Tibial nerve (tissue), 4 donors: ENCODE data around the gene DYNLL1. TPM values are rescaled to one million over a fixed set of nuclear protein-coding genes. Genes with fewer than 3 reads are reported as not detected.

ENCODE experiments used
- DNase-seq, 2 donors: peaks; one replicate each; pipeline ENCODE4 v3.0.0-alpha.2; 2019; ENCODE audit warnings: low spot score in 2 of 2
- H3K27ac ChIP-seq, 4 donors: fragments of 200-600 bp; sonication (generic) in 3 of 4; one replicate each; pipeline ENCODE4 v1.5.1; 2017 to 2019; ENCODE audit warnings: mild to moderate bottlenecking in 1 of 4
- H3K27me3 ChIP-seq, 2 donors: fragments of 200-600 bp; sonication (generic) in 1 of 2; one replicate each; pipeline versions ENCODE4 v1.5.1 to v1.6.0; 2017 to 2019
- H3K36me3 ChIP-seq, 3 donors: fragments of 200-600 bp; sonication (generic); one replicate each; pipeline ENCODE4 v1.5.1; 2018 to 2019
- H3K4me1 ChIP-seq, 4 donors: fragments of 200-600 bp; sonication (generic) in 3 of 4; one replicate each; pipeline ENCODE4 v1.5.1; 2017 to 2019
- H3K4me3 ChIP-seq, 4 donors: fragments of 200-600 bp; sonication (generic) in 3 of 4; one replicate each; pipeline ENCODE4 v1.5.1; 2017 to 2019; ENCODE audit warnings: mild to moderate bottlenecking in 1 of 4, moderate library complexity in 1 of 4
- H3K9me3 ChIP-seq, 4 donors: fragments of 200-600 bp; sonication (generic) in 3 of 4; one replicate each; pipeline ENCODE4 v1.5.1; 2017 to 2019
- EP300 ChIP-seq, 2 donors: sonication (generic); formaldehyde crosslinking; IDR thresholded peaks; one replicate each; pipeline ENCODE4 v1.6.1; 2017; ENCODE audit warnings: antibody characterized with exemption in 2 of 2, mild to moderate bottlenecking in 1 of 2
- POLR2A ChIP-seq, 2 donors: fragments of 450-650 bp; IDR thresholded peaks; one replicate each; pipeline ENCODE4 v1.6.1; 2017; ENCODE audit warnings: antibody characterized with exemption in 2 of 2, mild to moderate bottlenecking in 2 of 2, moderate library complexity in 2 of 2
- WGBS, 2 donors: methylation state at CpG; one replicate each; pipeline ENCODE4 v1.1.5; 2018; 5-methylcytosine and 5-hydroxymethylcytosine counted together
- total RNA-seq, 4 donors: library from RNA; depleted of rRNA; stranded (reverse); fragments of >200 nt; gene quantifications; one replicate each; pipeline ENCODE4 v1.1.0, GENCODE V29; 2016
- TF ChIP-seq, protein P1 (sequence below), 5 experiments: fragments of 200-600 bp in 3 of 5; fragments of 450-650 bp in 2 of 5; sonication (generic) in 3 of 5; IDR thresholded peaks; one replicate each; pipeline ENCODE4 v1.5.1; 2016 to 2019; ENCODE audit warnings: antibody characterized with exemption in 5 of 5, mild to moderate bottlenecking in 3 of 5, moderate library complexity in 2 of 5

Gene DYNLL1
- total RNA-seq, 4 donors from 2014 or later, result 175 to 306 (median 258) TPM

DNA sequence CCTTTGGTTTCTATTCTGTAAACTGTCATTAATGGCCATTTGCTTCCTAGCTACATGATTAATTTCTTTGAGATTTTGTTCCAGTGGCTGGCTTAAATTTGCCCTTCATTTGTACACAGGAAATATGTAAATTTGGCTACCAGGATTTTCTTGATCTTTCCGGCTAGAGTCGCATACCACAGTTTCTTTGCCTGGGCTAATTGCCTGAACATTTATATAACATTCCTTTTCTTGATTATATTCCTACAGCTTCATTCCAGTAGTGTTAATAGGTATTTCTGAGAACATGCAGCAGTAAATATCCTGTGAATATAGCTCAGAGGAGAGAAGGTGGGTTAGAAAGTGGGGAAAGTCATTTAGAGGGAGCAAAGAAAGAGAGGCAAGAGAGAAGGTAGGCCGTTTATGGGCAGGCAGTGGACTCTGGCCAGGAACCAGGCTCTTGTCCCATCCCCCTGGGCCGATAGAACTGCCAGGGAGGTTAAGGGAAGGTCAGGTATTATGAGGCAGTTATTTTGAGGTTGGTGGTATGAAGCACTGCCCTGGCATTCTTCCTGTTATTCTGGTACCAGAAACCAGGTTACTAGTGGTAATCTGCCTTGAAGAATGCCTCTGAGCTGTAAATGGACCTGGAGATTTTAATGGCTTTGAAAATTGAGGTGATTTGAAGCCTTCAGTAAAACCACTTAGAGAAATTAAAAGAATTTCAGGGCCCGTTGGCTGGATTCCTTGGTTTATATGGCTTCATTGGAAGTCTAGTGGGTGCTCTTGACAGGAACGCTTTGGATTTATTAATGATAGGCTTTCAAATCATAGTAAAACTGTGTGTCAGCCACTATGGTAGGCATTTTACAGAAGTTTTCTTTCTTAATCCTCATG, 42.6 kb downstream of the DYNLL1 start:
- Histone ChIP-seq H3K27ac (peak overlapping the region; percentile 44 to 97 (median 96)), H3K4me3 (peak overlapping the region in 3 of 4 donors; percentile 1 to 95 (median 16)), H3K9me3 (no peaks in the 10 kb centered on the region), H3K27me3 (no peaks in the 10 kb centered on the region), H3K4me1 (peaks cover 0 to 85% (median 54%) of the 10 kb centered on the region in 4 donors), H3K36me3 (peaks cover 0 to 8% (median 0%) of the 10 kb centered on the region in 3 donors)
- DNase-seq, result no peak
- WGBS, 2 donors, result 10 to 21% methylated on average over 6 of the region's 6 CpGs
- TF ChIP-seq, protein P1, sequence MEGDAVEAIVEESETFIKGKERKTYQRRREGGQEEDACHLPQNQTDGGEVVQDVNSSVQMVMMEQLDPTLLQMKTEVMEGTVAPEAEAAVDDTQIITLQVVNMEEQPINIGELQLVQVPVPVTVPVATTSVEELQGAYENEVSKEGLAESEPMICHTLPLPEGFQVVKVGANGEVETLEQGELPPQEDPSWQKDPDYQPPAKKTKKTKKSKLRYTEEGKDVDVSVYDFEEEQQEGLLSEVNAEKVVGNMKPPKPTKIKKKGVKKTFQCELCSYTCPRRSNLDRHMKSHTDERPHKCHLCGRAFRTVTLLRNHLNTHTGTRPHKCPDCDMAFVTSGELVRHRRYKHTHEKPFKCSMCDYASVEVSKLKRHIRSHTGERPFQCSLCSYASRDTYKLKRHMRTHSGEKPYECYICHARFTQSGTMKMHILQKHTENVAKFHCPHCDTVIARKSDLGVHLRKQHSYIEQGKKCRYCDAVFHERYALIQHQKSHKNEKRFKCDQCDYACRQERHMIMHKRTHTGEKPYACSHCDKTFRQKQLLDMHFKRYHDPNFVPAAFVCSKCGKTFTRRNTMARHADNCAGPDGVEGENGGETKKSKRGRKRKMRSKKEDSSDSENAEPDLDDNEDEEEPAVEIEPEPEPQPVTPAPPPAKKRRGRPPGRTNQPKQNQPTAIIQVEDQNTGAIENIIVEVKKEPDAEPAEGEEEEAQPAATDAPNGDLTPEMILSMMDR (IDR thresholded peaks at IDR 0.05), result no peak
- TF ChIP-seq EP300 (IDR thresholded peaks at IDR 0.05) (peak in 1 of 2 donors; percentile 47), POLR2A (IDR thresholded peaks at IDR 0.05) (no peak)

DNA sequence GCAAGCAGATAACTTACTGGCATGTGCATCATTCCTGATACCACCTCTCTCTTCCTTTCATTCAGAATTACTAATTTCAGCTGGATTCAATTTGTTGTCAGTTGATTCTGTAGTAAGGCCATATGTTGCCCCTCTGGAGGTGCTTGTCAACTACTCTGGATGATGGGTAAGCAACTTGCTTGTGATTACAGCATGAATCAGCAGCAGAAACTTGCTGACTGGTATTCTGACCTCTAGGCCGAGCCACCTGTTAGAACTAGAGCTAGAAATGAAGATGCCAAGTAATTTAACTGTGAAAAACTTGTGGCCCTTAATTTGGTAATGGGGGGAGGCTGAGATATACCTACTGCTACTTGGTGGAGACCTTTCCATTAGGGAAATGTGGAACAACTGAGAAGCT, 43.4 kb downstream of the DYNLL1 start:
- peak overlapping the region in 1 of 4 donors; percentile 97 for H3K27ac ChIP-seq
- TF ChIP-seq EP300 (IDR thresholded peaks at IDR 0.05), result no peak
- no peak for TF ChIP-seq POLR2A (IDR thresholded peaks at IDR 0.05)
- TF ChIP-seq, protein P1 (IDR thresholded peaks at IDR 0.05), result no peak
- no peak for DNase-seq
- no peak overlapping the region for H3K4me3 ChIP-seq
- H3K4me1 ChIP-seq, result peaks cover 0 to 87% (median 58%) of the 10 kb centered on the region in 4 donors
- 45 to 63% methylated on average over 1 of the region's 1 CpG for WGBS, 2 donors
- H3K9me3 ChIP-seq, result no peaks in the 10 kb centered on the region
- no peaks in the 10 kb centered on the region for H3K27me3 ChIP-seq
- H3K36me3 ChIP-seq, result peaks cover 0 to 13% (median 0%) of the 10 kb centered on the region in 3 donors

DNA sequence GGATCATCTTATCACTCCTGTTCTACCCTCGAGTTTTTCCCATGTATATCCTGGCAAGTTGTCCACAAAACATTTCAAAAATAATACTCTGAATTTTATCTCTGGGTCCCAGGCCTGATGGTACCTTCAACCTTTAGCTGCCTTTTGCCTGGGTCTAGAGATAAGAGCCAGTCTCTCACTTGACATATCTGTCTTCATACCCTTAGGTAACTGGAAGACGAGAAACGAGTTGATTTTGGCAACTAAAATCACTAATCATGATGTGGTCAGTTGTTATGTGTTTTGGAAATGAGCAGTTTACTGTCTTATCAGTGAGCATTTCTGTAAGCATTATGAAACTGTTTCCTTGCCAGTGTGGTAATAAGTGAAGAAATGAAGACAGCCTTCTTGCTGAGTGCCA, 44.5 kb downstream of the DYNLL1 start:
- Histone ChIP-seq H3K4me3 (no peak overlapping the region), H3K4me1 (peaks cover 0 to 91% (median 59%) of the 10 kb centered on the region in 4 donors), H3K27me3 (no peaks in the 10 kb centered on the region), H3K36me3 (peaks cover 0 to 13% (median 0%) of the 10 kb centered on the region in 3 donors), H3K27ac (peak overlapping the region in 3 of 4 donors; percentile 32 to 97 (median 62)), H3K9me3 (no peaks in the 10 kb centered on the region)
- DNase-seq, result no peak
- WGBS, 2 donors, result 27 to 28% methylated on average over 3 of the region's 3 CpGs
- TF ChIP-seq, protein P1 (IDR thresholded peaks at IDR 0.05), result no peak
- TF ChIP-seq EP300 (IDR thresholded peaks at IDR 0.05) (peak in 1 of 2 donors; percentile 71), POLR2A (IDR thresholded peaks at IDR 0.05) (no peak)

DNA sequence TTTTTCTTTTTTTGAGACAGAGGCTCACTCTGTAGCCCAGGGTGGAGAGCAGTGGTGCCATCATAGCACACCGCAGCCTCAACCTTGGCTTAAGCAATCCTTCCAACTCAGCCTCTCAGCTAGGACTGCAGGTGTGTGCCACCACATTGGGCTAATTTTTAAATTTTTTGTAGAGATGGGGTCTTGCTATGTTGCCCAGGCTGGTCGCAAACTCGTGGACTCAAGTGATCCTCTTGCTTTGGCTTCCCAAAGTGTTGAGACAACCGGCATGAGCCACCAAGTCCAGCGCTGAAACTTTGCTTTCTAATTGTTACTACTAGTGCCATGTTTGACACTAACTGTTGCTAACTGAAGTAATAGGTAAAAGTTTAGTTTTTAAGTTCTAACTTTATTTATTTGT, 46.3 kb downstream of the DYNLL1 start:
- Histone ChIP-seq H3K27me3 (no peaks in the 10 kb centered on the region), H3K4me3 (no peak overlapping the region), H3K4me1 (peaks cover 0 to 89% (median 43%) of the 10 kb centered on the region in 4 donors), H3K27ac (no peak overlapping the region), H3K9me3 (no peaks in the 10 kb centered on the region), H3K36me3 (peaks cover 0 to 22% (median 6%) of the 10 kb centered on the region in 3 donors)
- 91 to 98% methylated on average over 5 of the region's 5 CpGs for WGBS, 2 donors
- no peak for DNase-seq
- TF ChIP-seq POLR2A (IDR thresholded peaks at IDR 0.05) (no peak), EP300 (IDR thresholded peaks at IDR 0.05) (no peak)
- TF ChIP-seq, protein P1 (IDR thresholded peaks at IDR 0.05), result no peak

DNA sequence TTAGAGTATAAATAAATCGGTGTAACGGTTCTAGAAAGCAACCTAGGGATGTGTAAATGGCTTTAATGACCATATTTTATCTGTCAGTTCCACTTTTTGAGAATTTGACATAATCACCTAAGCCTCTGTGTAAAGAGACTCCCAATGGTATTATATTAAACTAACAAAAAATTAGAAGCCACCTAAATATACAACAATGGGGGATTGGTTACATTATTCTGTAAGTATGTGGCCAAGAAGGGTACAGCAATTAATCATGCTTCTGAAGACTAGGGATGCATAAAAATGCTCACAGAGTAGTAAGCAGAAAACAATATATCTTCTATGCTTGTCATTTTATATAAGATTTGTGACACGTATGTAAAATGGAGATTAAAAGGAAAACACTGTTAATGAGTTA, 48.8 kb downstream of the DYNLL1 start:
- no peak overlapping the region for H3K4me3 ChIP-seq
- WGBS, 2 donors, result 78% methylated on average over 3 of the region's 3 CpGs
- no peak overlapping the region for H3K27ac ChIP-seq
- peaks cover 0 to 78% (median 20%) of the 10 kb centered on the region in 4 donors for H3K4me1 ChIP-seq
- H3K36me3 ChIP-seq, result peaks cover 0 to 47% (median 19%) of the 10 kb centered on the region in 3 donors
- DNase-seq, result no peak
- no peaks in the 10 kb centered on the region for H3K9me3 ChIP-seq
- H3K27me3 ChIP-seq, result no peaks in the 10 kb centered on the region
- TF ChIP-seq EP300 (IDR thresholded peaks at IDR 0.05) (no peak), POLR2A (IDR thresholded peaks at IDR 0.05) (no peak)
- TF ChIP-seq, protein P1 (IDR thresholded peaks at IDR 0.05), result no peak
